Activated T-cell treated with anti-CD3 and anti-CD28 coated beads for 4 hours (primary cell): ENCODE measurements around the gene ATIC.
"Not testable (repeated sequence)": the region's sequence is repeated elsewhere in the genome, so short reads cannot be mapped to it uniquely, and the experiment has no call there.

ENCODE experiments used
- DNase-seq: peaks from one replicate; pipeline ENCODE4 v3.0.0-alpha.2; 2020

Gene ATIC

GRCh38 chr2:215311625-215312396 lies at the start of gene ATIC:
Gene ATIC, plus strand, starts transcription at chr2:215312059. Its CDS starts 84 bp downstream, at chr2:215312143.
- DNase-seq: peak; percentile 81

- DNase-seq: no peak
Measured at GRCh38 chr2:215262303-215262702, 49.6 kb upstream of the ATIC start.

GRCh38 chr2:215262741-215263362 lies 49.0 kb upstream of the ATIC start:
- DNase-seq: no peak

- DNase-seq: no peak
Measured at GRCh38 chr2:215264374-215264773, 47.5 kb upstream of the ATIC start.

- DNase-seq: peak; percentile 46
Measured at GRCh38 chr2:215269397-215270117, 42.3 kb upstream of the ATIC start.

GRCh38 chr2:215270118-215270451 lies 41.8 kb upstream of the ATIC start:
- DNase-seq: no peak

- no peak for DNase-seq
Measured at GRCh38 chr2:215271446-215271845, 40.4 kb upstream of the ATIC start.

- DNase-seq: no peak
Measured at GRCh38 chr2:215272918-215273317, 38.9 kb upstream of the ATIC start.

- no peak for DNase-seq
Measured at GRCh38 chr2:215274829-215275228, 37.0 kb upstream of the ATIC start.

- DNase-seq: no peak
Measured at GRCh38 chr2:215275824-215276223, 36.0 kb upstream of the ATIC start.

- DNase-seq: no peak
Measured at GRCh38 chr2:215277944-215278343, 33.9 kb upstream of the ATIC start.

- no peak for DNase-seq
Measured at GRCh38 chr2:215280326-215280725, 31.5 kb upstream of the ATIC start.

- DNase-seq: no peak
Measured at GRCh38 chr2:215283221-215283620, 28.6 kb upstream of the ATIC start.

GRCh38 chr2:215286309-215286708 lies 25.6 kb upstream of the ATIC start:
- DNase-seq: no peak

GRCh38 chr2:215288112-215288815 lies 23.6 kb upstream of the ATIC start:
- DNase-seq: no peak

GRCh38 chr2:215290980-215291599 lies 20.8 kb upstream of the ATIC start:
- DNase-seq: no peak

- no peak for DNase-seq
Measured at GRCh38 chr2:215293879-215294278, 18.0 kb upstream of the ATIC start.

- DNase-seq: no peak
Measured at GRCh38 chr2:215299337-215299859, 12.5 kb upstream of the ATIC start.

- DNase-seq: no peak
Measured at GRCh38 chr2:215301994-215302393, 9.9 kb upstream of the ATIC start.

- DNase-seq: not testable (repeated sequence)
Measured at GRCh38 chr2:215311259-215311624, 617 bp upstream of the ATIC start.

- DNase-seq: no peak
Measured at GRCh38 chr2:215313255-215313613, 1.4 kb downstream of the ATIC start.

- DNase-seq: no peak
Measured at GRCh38 chr2:215314896-215315295, 3.0 kb downstream of the ATIC start.

GRCh38 chr2:215315301-215315700 lies 3.4 kb downstream of the ATIC start:
- no peak for DNase-seq
